Activated T-helper 17 cell treated with anti-CD3 and anti-CD28 coated beads, Interleukin-2, amount 50 U/mL, for 72 hours (primary cell): ENCODE data around the gene GID8. TPM values are rescaled to one million over a fixed set of nuclear protein-coding genes. Genes with fewer than 3 reads are reported as not detected.

Source experiments
- ATAC-seq: fragments of 150-1000 bp; cut with Tn5 transposase; replicated peaks from 2 replicates; pipeline ENCODE4 v1.10.0; 2021; ENCODE audit warnings: mild to moderate bottlenecking, moderate library complexity
- H3K27ac Mint-ChIP-seq: one replicate; pipeline ENCODE4 v1.8.0; 2022; ENCODE audit warnings: mixed read lengths
- H3K27me3 Mint-ChIP-seq: one replicate; pipeline ENCODE4 v1.8.0; 2022; ENCODE audit warnings: mixed read lengths
- H3K36me3 Mint-ChIP-seq: one replicate; pipeline ENCODE4 v1.8.0; 2022; ENCODE audit warnings: low read depth, mild to moderate bottlenecking, mixed read lengths
- H3K4me1 Mint-ChIP-seq: one replicate; pipeline ENCODE4 v1.8.0; 2022; ENCODE audit warnings: mixed read lengths
- H3K4me3 Mint-ChIP-seq: one replicate; pipeline ENCODE4 v1.8.0; 2022; ENCODE audit warnings: mild to moderate bottlenecking, mixed read lengths
- H3K9me3 Mint-ChIP-seq: one replicate; pipeline ENCODE4 v1.8.0; 2022; ENCODE audit warnings: mixed read lengths
- total RNA-seq, 2 donors: library from RNA; stranded (reverse); gene quantifications; one replicate each; pipeline ENCODE4 v1.2.3, GENCODE V29; 2022

Gene GID8
- total RNA-seq, 2 donors from 2014 or later: 32.7 to 34.6 TPM

GRCh38 chr20:62937268-62938104 is 461 bp upstream of the GID8 start:
- peak overlapping the region; percentile 90 for H3K27ac Mint-ChIP-seq
- H3K36me3 Mint-ChIP-seq: peaks cover 48% of the 10 kb centered on the region
- H3K4me1 Mint-ChIP-seq: peaks cover 9% of the 10 kb centered on the region
- ATAC-seq: peak; percentile 93
- H3K9me3 Mint-ChIP-seq: no peaks in the 10 kb centered on the region
- H3K4me3 Mint-ChIP-seq: no peak overlapping the region
- H3K27me3 Mint-ChIP-seq: no peaks in the 10 kb centered on the region

DNA sequence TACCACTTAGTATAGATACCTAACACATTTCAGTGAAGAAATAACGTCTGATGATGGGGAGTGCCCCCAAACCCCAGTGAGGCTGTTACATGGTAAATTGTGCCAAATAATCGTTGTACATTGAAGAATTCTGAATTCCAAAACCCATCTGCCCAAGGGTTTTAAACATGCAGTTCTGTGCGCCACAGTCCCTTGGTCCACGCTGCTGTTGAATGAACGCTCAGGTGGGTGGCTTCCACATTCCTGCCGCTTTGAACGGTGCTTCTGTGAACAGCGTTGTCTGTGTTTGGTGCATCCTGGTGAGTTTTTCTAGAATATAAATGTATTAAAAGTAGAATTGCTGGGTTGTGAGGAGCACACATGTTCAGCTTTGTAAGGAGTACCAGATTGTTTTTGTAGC is 2.9 kb downstream of the GID8 start:
- H3K27me3 Mint-ChIP-seq: no peaks in the 10 kb centered on the region
- no peaks in the 10 kb centered on the region for H3K9me3 Mint-ChIP-seq
- no peak overlapping the region for H3K27ac Mint-ChIP-seq
- peaks cover 9% of the 10 kb centered on the region for H3K4me1 Mint-ChIP-seq
- ATAC-seq: no peak
- no peak overlapping the region for H3K4me3 Mint-ChIP-seq
- H3K36me3 Mint-ChIP-seq: peaks cover 82% of the 10 kb centered on the region

DNA sequence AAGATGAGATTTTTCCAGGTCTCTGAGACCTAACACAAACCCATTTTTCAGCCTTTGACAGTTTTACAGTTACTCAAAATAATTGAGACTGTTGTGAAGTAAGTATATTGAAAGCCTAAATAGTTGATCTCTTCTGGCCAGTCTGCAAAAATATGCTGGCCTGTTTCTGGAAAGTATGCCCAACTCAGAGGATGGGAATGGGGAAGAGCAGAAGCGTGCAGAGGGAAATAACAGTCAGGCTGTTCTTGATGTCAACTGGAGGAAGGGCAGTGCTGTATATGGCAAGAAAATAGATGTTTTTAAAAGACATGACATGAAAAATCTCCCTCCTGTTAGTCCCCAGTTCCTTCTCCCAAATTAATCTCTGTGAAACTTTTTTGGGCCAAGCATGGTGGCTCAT is 3.8 kb downstream of the GID8 start:
- H3K27me3 Mint-ChIP-seq: no peaks in the 10 kb centered on the region
- no peak for ATAC-seq
- no peak overlapping the region for H3K4me3 Mint-ChIP-seq
- H3K9me3 Mint-ChIP-seq: no peaks in the 10 kb centered on the region
- H3K27ac Mint-ChIP-seq: no peak overlapping the region
- peaks cover 89% of the 10 kb centered on the region for H3K36me3 Mint-ChIP-seq
- H3K4me1 Mint-ChIP-seq: peaks cover 9% of the 10 kb centered on the region

DNA sequence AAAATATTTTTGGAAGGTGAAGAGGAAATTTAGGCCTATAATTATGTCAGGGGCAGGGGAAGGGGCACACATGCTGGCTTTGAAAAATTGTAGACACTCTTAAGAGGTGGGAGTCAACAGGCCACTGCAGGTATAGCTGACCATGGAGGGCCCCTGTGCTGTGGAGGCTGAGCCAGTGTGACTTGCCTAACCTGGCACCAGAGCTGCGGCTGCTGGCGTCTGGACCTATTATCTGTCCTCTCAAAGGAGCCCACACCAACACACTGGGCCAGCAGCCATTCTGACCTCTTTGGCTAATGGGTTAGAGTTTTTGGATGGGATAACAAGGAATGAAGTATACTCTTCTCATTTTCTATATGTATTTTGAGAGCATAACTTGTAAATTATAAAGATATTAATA is 4.5 kb downstream of the GID8 start:
- Mint-ChIP-seq H3K4me3 (no peak overlapping the region), H3K4me1 (peaks cover 9% of the 10 kb centered on the region), H3K36me3 (peaks cover 90% of the 10 kb centered on the region), H3K27ac (no peak overlapping the region), H3K9me3 (no peaks in the 10 kb centered on the region), H3K27me3 (no peaks in the 10 kb centered on the region)
- ATAC-seq: no peak

- no peak for ATAC-seq
- Mint-ChIP-seq H3K27me3 (no peaks in the 10 kb centered on the region), H3K36me3 (peaks cover 97% of the 10 kb centered on the region), H3K4me3 (no peak overlapping the region), H3K4me1 (peaks cover 9% of the 10 kb centered on the region), H3K9me3 (no peaks in the 10 kb centered on the region), H3K27ac (no peak overlapping the region)
These were observed 5.4 kb downstream of the GID8 start for GRCh38 chr20:62943396-62943795.

DNA sequence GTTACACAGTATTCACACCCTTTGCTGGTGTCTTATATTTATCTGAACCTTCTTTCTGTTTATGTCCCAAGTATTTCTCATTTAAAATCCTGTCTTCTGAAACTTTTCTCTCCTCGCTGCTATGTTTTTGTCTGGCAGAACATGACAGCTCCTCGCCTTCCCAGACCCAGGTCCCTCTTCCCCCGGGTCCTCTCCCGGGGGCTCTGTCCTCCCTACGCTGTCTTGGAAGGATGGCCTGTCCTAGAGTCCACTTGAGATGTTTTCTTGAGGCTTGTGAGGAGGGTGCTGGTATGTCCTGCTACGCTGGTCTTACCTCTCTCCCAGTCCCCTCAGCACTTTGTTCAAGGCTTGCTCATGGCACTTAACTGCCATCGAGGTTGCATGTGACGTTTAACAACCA is 6.2 kb downstream of the GID8 start:
- ATAC-seq: no peak
- no peaks in the 10 kb centered on the region for H3K9me3 Mint-ChIP-seq
- H3K27me3 Mint-ChIP-seq: no peaks in the 10 kb centered on the region
- H3K4me1 Mint-ChIP-seq: peaks cover 7% of the 10 kb centered on the region
- no peak overlapping the region for H3K4me3 Mint-ChIP-seq
- H3K27ac Mint-ChIP-seq: peak overlapping the region; percentile 54
- H3K36me3 Mint-ChIP-seq: peaks cover 97% of the 10 kb centered on the region

- H3K9me3 Mint-ChIP-seq: no peaks in the 10 kb centered on the region
- peaks cover 4% of the 10 kb centered on the region for H3K4me1 Mint-ChIP-seq
- no peaks in the 10 kb centered on the region for H3K27me3 Mint-ChIP-seq
- peaks cover 97% of the 10 kb centered on the region for H3K36me3 Mint-ChIP-seq
- H3K4me3 Mint-ChIP-seq: no peak overlapping the region
- no peak for ATAC-seq
- peak overlapping the region; percentile 54 for H3K27ac Mint-ChIP-seq
These were observed 6.8 kb downstream of the GID8 start for GRCh38 chr20:62944746-62945145.

DNA sequence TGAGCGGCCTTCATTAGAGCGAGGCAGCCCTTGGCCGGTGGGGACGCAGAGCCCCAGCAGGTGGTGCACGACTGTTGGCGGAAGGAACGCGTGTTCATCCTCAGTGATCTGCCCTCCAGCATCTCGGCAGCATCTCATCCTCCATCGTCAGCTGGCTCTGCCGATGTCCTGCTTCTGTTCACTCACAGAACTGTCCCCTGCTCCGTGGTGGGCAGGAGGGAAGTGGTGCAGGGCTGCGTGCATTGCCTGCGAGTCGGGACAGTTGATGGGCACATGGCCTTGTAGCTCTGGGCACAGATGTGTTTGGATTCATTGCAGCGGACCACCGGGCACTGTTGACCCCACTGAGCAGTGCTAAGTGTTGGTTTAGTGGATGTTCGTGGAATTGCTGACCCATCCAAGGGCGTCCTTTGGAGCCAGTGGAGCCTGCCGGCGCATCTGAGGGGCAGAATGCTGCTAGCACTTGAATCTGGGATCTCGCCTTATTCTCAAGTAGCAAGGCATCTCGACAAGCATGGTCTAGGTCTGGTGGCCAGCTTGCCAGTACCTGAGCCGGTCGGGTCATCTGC is 7.9 kb downstream of the GID8 start:
- Mint-ChIP-seq H3K27ac (no peak overlapping the region), H3K9me3 (no peaks in the 10 kb centered on the region), H3K27me3 (no peaks in the 10 kb centered on the region), H3K36me3 (peaks cover 100% of the 10 kb centered on the region), H3K4me1 (peaks cover 4% of the 10 kb centered on the region), H3K4me3 (no peak overlapping the region)
- no peak for ATAC-seq

DNA sequence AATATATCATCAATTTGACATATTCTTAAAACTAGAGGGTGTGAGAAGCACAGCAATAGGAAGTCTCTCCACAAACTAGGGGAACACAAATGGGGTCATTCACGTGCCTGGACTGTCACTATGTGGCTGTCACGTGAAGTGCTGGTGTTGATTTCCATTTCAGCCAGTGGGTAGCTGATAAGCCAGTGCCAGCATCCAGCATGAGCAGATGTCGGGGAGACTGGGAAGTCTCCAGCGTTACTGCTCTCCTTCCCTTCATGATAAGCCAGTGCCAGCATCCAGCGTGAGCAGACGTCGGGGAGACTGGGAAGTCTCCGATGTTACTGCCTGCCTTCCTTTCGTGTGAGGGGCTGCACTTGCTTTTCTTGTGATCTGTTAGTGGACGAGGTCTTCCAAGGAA is 9.0 kb downstream of the GID8 start:
- Mint-ChIP-seq H3K4me1 (peaks cover 4% of the 10 kb centered on the region), H3K36me3 (peaks cover 89% of the 10 kb centered on the region), H3K27me3 (no peaks in the 10 kb centered on the region), H3K4me3 (no peak overlapping the region), H3K27ac (no peak overlapping the region), H3K9me3 (no peaks in the 10 kb centered on the region)
- ATAC-seq: no peak

- Mint-ChIP-seq H3K27ac (no peak overlapping the region), H3K4me3 (no peak overlapping the region), H3K9me3 (no peaks in the 10 kb centered on the region), H3K4me1 (peaks cover 4% of the 10 kb centered on the region), H3K27me3 (no peaks in the 10 kb centered on the region), H3K36me3 (peaks cover 81% of the 10 kb centered on the region)
- ATAC-seq: no peak
These were observed 9.8 kb downstream of the GID8 start for GRCh38 chr20:62947532-62948300.

DNA sequence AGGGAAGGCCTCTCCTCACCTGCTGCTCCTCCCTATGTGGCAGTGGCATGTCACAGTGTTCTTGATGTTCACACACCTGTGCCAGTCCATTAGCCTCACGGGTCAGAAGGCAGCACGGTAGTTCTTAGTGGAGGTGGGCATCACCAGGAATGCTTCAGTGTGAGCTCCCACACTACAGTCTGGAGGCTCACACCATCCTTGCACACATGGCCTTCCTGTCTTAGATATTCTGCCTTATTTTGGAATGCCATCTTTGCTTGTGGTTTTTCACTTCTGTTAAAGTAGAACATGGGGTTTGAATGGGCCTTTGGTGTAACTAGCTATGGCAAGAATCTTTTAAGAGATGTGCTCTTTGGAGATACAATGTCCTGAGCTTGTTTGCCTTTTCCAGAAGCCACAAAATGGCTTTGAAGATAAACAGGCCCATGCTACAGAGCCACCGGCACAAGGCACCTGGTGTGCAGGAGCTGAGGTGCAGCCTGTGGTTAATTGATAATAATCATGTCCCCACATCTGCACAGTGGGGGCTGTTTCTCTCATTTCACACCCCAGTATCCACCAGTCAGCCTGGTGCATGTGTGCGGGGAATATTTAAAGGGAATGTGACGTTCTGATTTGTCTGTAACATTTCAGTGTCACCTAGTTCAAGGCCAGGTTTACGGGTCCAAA is 11.3 kb downstream of the GID8 start:
- Mint-ChIP-seq H3K9me3 (no peaks in the 10 kb centered on the region), H3K27ac (no peak overlapping the region), H3K4me3 (no peak overlapping the region), H3K27me3 (no peaks in the 10 kb centered on the region), H3K4me1 (peaks cover 9% of the 10 kb centered on the region), H3K36me3 (peaks cover 65% of the 10 kb centered on the region)
- ATAC-seq: no peak

DNA sequence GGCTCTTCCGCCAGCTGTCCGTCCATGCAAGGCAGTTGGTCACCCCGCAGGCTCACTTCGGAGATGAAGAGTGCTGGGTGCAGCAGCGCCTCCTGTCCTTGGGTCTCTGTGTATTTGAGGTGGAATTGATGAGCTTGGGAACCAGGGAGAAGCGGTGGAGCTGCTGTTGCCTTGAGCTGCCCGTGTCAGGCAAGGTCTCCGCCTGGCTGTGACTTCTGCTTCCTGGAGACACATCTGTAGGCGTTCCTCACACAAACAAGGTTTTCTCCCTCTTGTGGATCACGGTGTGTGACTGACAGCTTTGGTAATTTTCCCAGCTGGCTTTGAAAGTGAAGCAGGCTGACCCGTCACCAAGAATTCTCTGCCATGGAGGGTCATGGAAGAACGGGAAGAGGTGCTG is 12.0 kb downstream of the GID8 start:
- Mint-ChIP-seq H3K4me3 (no peak overlapping the region), H3K9me3 (no peaks in the 10 kb centered on the region), H3K4me1 (peaks cover 9% of the 10 kb centered on the region), H3K27me3 (no peaks in the 10 kb centered on the region), H3K27ac (no peak overlapping the region), H3K36me3 (peaks cover 59% of the 10 kb centered on the region)
- no peak for ATAC-seq

DNA sequence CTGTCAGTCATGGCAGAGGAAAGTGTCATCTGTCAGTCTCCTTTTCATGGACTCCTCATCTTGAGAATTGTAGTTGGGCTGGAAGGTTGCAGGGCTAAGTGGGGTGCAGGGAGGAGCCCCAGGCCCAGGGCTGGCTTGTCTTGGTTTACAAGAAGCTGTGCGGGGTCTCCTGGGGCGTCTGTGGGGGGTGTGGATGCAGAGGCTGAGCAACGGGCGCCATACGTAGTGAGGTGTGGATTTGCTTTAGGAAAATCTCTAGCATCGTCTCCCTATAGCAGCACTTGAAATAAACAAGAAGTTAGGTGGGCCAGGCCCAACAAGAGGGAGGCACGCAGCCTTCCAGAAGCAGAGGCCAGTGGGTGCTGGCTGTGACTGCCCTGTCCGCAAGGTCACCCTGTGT is 12.8 kb downstream of the GID8 start:
- H3K4me3 Mint-ChIP-seq: no peak overlapping the region
- no peaks in the 10 kb centered on the region for H3K27me3 Mint-ChIP-seq
- no peaks in the 10 kb centered on the region for H3K9me3 Mint-ChIP-seq
- peaks cover 9% of the 10 kb centered on the region for H3K4me1 Mint-ChIP-seq
- peaks cover 51% of the 10 kb centered on the region for H3K36me3 Mint-ChIP-seq
- H3K27ac Mint-ChIP-seq: no peak overlapping the region
- ATAC-seq: no peak

GRCh38 chr20:62951143-62951895 is 13.4 kb downstream of the GID8 start:
- H3K27ac Mint-ChIP-seq: no peak overlapping the region
- peaks cover 9% of the 10 kb centered on the region for H3K4me1 Mint-ChIP-seq
- no peak for ATAC-seq
- peaks cover 45% of the 10 kb centered on the region for H3K36me3 Mint-ChIP-seq
- no peak overlapping the region for H3K4me3 Mint-ChIP-seq
- no peaks in the 10 kb centered on the region for H3K9me3 Mint-ChIP-seq
- H3K27me3 Mint-ChIP-seq: no peaks in the 10 kb centered on the region
